Measurements from ENCODE around the gene CCDC9.

DNA sequence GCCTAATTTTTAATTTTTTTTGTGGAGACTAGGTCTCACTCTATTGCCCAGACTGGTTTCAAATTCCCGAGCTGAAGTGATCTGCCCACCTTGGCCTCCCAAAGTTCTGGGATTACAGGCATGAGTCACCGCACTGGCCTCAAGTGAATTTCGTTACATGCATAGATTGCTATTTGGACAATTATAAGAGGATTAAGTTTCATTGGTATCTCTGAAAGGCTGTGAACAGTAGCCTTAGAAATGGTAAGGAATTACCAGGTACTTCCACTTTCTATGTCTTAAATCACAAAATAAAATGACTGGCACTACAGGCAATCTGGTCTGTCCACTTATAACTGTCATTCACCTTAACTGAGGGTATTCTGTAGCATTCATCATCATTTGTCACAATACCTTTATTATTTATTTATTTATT lies 2.9 kb upstream of the CCDC9 start:
- TF ChIP-seq ZNF70 (CRISPR knock-in tag; IDR thresholded peaks at IDR 0.05): no peak
- peak; percentile 52 for TF ChIP-seq ISL1 (CRISPR knock-in tag; IDR thresholded peaks at IDR 0.05)
- TF ChIP-seq CSRNP3 (CRISPR knock-in tag; IDR thresholded peaks at IDR 0.05): no peak
- TF ChIP-seq PATZ1 (CRISPR knock-in tag; IDR thresholded peaks at IDR 0.05; ENCODE audit: borderline replicate concordance): no peak
- TF ChIP-seq ZNF8 (CRISPR knock-in tag; IDR thresholded peaks at IDR 0.05): no peak
- TF ChIP-seq ZFP30 (CRISPR knock-in tag; IDR thresholded peaks at IDR 0.05): no peak
- TF ChIP-seq POU6F1 (CRISPR knock-in tag; IDR thresholded peaks at IDR 0.05; ENCODE audit: borderline replicate concordance, low read depth): no peak
- TF ChIP-seq ARNTL (CRISPR knock-in tag; IDR thresholded peaks at IDR 0.05; ENCODE audit: borderline replicate concordance, low read depth): no peak
- TF ChIP-seq GLIS3 (CRISPR knock-in tag; IDR thresholded peaks at IDR 0.05): no peak
- TF ChIP-seq SNAI2 (CRISPR knock-in tag; IDR thresholded peaks at IDR 0.05): no peak
- TF ChIP-seq ZFP3 (CRISPR knock-in tag; IDR thresholded peaks at IDR 0.05): no peak
- no peak for TF ChIP-seq RARB (CRISPR knock-in tag; IDR thresholded peaks at IDR 0.05)
- TF ChIP-seq ESRRG (CRISPR knock-in tag; IDR thresholded peaks at IDR 0.05): no peak

Data from SK-N-SH treated with all-trans-retinoic acid at 6 μM for 48 hours (cell line).